Measurements from ENCODE around the gene LRRC1. TPM values are rescaled to one million over a fixed set of nuclear protein-coding genes. Genes with fewer than 3 reads are reported as not detected.

The LRRC1 gene
- total and polyA plus RNA-seq, 2 of the 8 experiments (the other 6 are each of a cell fraction or from before 2014, with no cell fraction given) = 6.7 to 15.9 TPM

- H3K4me3 ChIP-seq (ENCODE audit: extremely low read depth in 1 of 4, insufficient read depth in 2 of 4, low read depth in 3 of 4, low read length in 4 of 4) = no peak overlapping the region
- WGBS, 2 experiments (ENCODE audit: extremely low coverage in 1 of 2, insufficient coverage in 1 of 2, insufficient read length in 1 of 2, insufficient replicate concordance in 2 of 2, low coverage in 1 of 2, low lambda C conversion rate in 2 of 2, missing lambda C conversion rate in 1 of 2) = 95% methylated on average over 1 of the region's 1 CpG; no CpG with 5 or more reads in 1 of the 2 experiments
- H3K4me2 ChIP-seq (ENCODE audit: insufficient read depth in 1 of 2, low read depth in 2 of 2, low read length in 2 of 2) = no peak overlapping the region; a peak in 1 of 4 replicates
- H3K9ac ChIP-seq (replicated peaks in 1 of 4; ENCODE audit: extremely low read depth in 1 of 4, low read depth in 3 of 4, low read length in 3 of 4) = no peak overlapping the region
- H2BK15ac ChIP-seq (ENCODE audit: low read length) = no peak overlapping the region
- ChIA-PET POLR2A (ENCODE audit: partially characterized antibody) (interaction anchor here (2.5 kb wide), 1 partner anchor 19 kb away, joined by 8 read pairs; the partner anchor contains the start of gene LRRC1), CTCF (ENCODE audit: partially characterized antibody) (interaction anchor here (0.6 to 2.0 kb wide), 4 partner anchors 13 to 142 kb away, joined by 3 to 7 read pairs (median 3); no protein-coding TSS in a partner anchor)
- H4K8ac ChIP-seq (ENCODE audit: extremely low read depth, insufficient read depth, low read length) = no peak overlapping the region
- no peak overlapping the region for H2BK12ac ChIP-seq (ENCODE audit: low read depth, low read length)
- peaks cover 2% of the 10 kb centered on the region in 2 experiments for H4K20me1 ChIP-seq (replicated peaks in 1 of 2; ENCODE audit: control insufficient read depth in 1 of 2, insufficient read depth in 2 of 2, low read length in 2 of 2)
- H3K18ac ChIP-seq (ENCODE audit: extremely low read depth, low read length) = no peak overlapping the region
- peaks cover 0 to 36% of the 10 kb centered on the region in 2 experiments; a peak in 2 of 4 replicates for H3K79me2 ChIP-seq (ENCODE audit: control insufficient read depth in 1 of 2, insufficient read depth in 2 of 2, low read length in 2 of 2)
- FAIRE-seq (no peak), DNase-seq (ENCODE audit: low read depth in 1 of 2, low spot score in 2 of 2) (no peak)
- H3K27ac ChIP-seq (ENCODE audit: low read depth, low read length) = no peak overlapping the region
- no peak overlapping the region for H2BK20ac ChIP-seq (ENCODE audit: low read length)
- no peak overlapping the region for H3K4ac ChIP-seq (replicated peaks; ENCODE audit: insufficient read length, low read depth, low read length)
- H3K23me2 ChIP-seq (ENCODE audit: low read depth, low read length) = no peaks in the 10 kb centered on the region
- no peaks in the 10 kb centered on the region for H3K79me1 ChIP-seq (ENCODE audit: low read depth, low read length)
- H2AK5ac ChIP-seq (ENCODE audit: low read depth, low read length) = no peak overlapping the region
- H2AFZ ChIP-seq (ENCODE audit: low read length) = no peak overlapping the region
- no peak overlapping the region for H2BK120ac ChIP-seq (replicated peaks; ENCODE audit: low read depth, low read length)
- H4K5ac ChIP-seq (ENCODE audit: insufficient read length, low read depth, low read length) = no peak overlapping the region
- no peaks in the 10 kb centered on the region for H3K36me3 ChIP-seq (ENCODE audit: control insufficient read depth in 2 of 4, insufficient read depth in 4 of 4, low read length in 3 of 4)
- no peak overlapping the region for H3K14ac ChIP-seq (ENCODE audit: insufficient read length)
- no peak overlapping the region for H4K91ac ChIP-seq (replicated peaks; ENCODE audit: insufficient read length, low read length)
- H3K27me3 ChIP-seq (replicated peaks in 1 of 4; ENCODE audit: control insufficient read depth in 3 of 4, extremely low read depth in 1 of 4, insufficient read depth in 3 of 4, low read length in 3 of 4) = no peaks in the 10 kb centered on the region
- H3K23ac ChIP-seq (ENCODE audit: insufficient read length) = no peak overlapping the region
- peaks cover 0 to 17% (median 8%) of the 10 kb centered on the region in 4 experiments; a peak in 4 of 7 replicates for H3K4me1 ChIP-seq (replicated peaks in 1 of 4; ENCODE audit: control insufficient read depth in 3 of 4, insufficient read depth in 4 of 4, low read length in 3 of 4)
- H3K9me3 ChIP-seq (ENCODE audit: insufficient read depth in 2 of 2, low read depth in 1 of 2, low read length in 1 of 2) = no peaks in the 10 kb centered on the region
- H3K56ac ChIP-seq (replicated peaks; ENCODE audit: insufficient read length, low read depth, low read length) = no peak overlapping the region
- no peak overlapping the region for H2BK5ac ChIP-seq (ENCODE audit: low read depth, low read length)
- TF ChIP-seq USF2 (IDR thresholded peaks at IDR 0.05; ENCODE audit: low read length) (no peak), EP300 (IDR thresholded peaks at IDR 0.05; ENCODE audit: borderline replicate concordance in 1 of 2, low read depth in 2 of 2, low read length in 2 of 2) (no peak), POLR2A (IDR thresholded peaks at IDR 0.05; ENCODE audit: control extremely low read depth in 1 of 2, low read depth in 2 of 2, low read length in 2 of 2) (no peak), RNF2 (IDR thresholded peaks at IDR 0.05; ENCODE audit: borderline replicate concordance, low read depth, low read length, missing control alignments, poor library complexity, severe bottlenecking) (no peak), CTBP2 (IDR thresholded peaks at IDR 0.05; ENCODE audit: borderline replicate concordance, insufficient read depth, insufficient read length, low read length) (no peak), FOSL1 (IDR thresholded peaks at IDR 0.05; ENCODE audit: insufficient read depth, low read depth, low read length) (no peak), NANOG (IDR thresholded peaks at IDR 0.05; ENCODE audit: insufficient read depth, low read depth, low read length, poor library complexity, severe bottlenecking) (no peak), BACH1 (IDR thresholded peaks at IDR 0.05; ENCODE audit: low read length) (no peak), HDAC6 (IDR thresholded peaks at IDR 0.05; ENCODE audit: low read depth, low read length) (no peak), KDM4A (IDR thresholded peaks at IDR 0.05; ENCODE audit: low read depth, low read length, severe bottlenecking) (no peak), CEBPB (IDR thresholded peaks at IDR 0.05; ENCODE audit: low read depth, low read length) (no peak)
Observed at GRCh38 chr6:53813801-53814200, 19.0 kb downstream of the LRRC1 start.
